KMS-11 (cell line): ENCODE measurements around the gene RUNX1.
"Not testable (repeated sequence)": the region's sequence is repeated elsewhere in the genome, so short reads cannot be mapped to it uniquely, and the experiment has no call there.

Experiments
- H2AFZ ChIP-seq: fragments of 200-600 bp; sonication (generic); 2 replicates; pipeline ENCODE4 v1.6.1; 2016; ENCODE audit warnings: antibody characterized with exemption, mixed run types, low read depth
- H3K27ac ChIP-seq: fragments of 200-600 bp; sonication (generic); 2 replicates; pipeline ENCODE4 v1.6.1; 2016; ENCODE audit warnings: mild to moderate bottlenecking, mixed run types
- H3K27me3 ChIP-seq: fragments of 200-600 bp; sonication (generic); 2 replicates; pipeline ENCODE4 v1.6.1; 2017; ENCODE audit warnings: mild to moderate bottlenecking, low read depth, mixed run types, moderate library complexity; ENCODE audit not compliant: insufficient read depth
- H3K36me3 ChIP-seq: fragments of 200-600 bp; sonication (generic); 2 replicates; pipeline ENCODE4 v1.6.1; 2017; ENCODE audit warnings: mild to moderate bottlenecking, mixed run types; ENCODE audit not compliant: insufficient read depth
- H3K4me1 ChIP-seq: fragments of 200-600 bp; sonication (generic); 2 replicates; pipeline ENCODE4 v1.6.1; 2016; ENCODE audit warnings: mild to moderate bottlenecking, low read depth, mixed run types; ENCODE audit not compliant: poor library complexity, severe bottlenecking
- H3K4me2 ChIP-seq: fragments of 200-600 bp; sonication (generic); 2 replicates; pipeline ENCODE4 v1.7.0; 2016; ENCODE audit warnings: mild to moderate bottlenecking, mixed run types
- H3K4me3 ChIP-seq: fragments of 200-600 bp; sonication (generic); IDR thresholded peaks from 2 replicates; pipeline ENCODE4 v1.6.1; 2017; ENCODE audit warnings: low read depth, low read length, mixed read lengths; ENCODE audit not compliant: insufficient read depth
- H3K79me2 ChIP-seq: fragments of 200-600 bp; sonication (generic); 2 replicates; pipeline ENCODE4 v1.6.1; 2016; ENCODE audit warnings: low read depth, mixed run types; ENCODE audit not compliant: insufficient read depth
- H3K9ac ChIP-seq: fragments of 200-600 bp; sonication (generic); 2 replicates; pipeline ENCODE4 v1.6.1; 2016; ENCODE audit warnings: mild to moderate bottlenecking, mixed run types
- H4K20me1 ChIP-seq: fragments of 200-600 bp; sonication (generic); 2 replicates; pipeline ENCODE4 v1.6.1; 2016; ENCODE audit warnings: mild to moderate bottlenecking, mixed run types; ENCODE audit not compliant: insufficient read depth
- TF ChIP-seq, protein P1 (sequence below): fragments of 200-600 bp; sonication (generic); conservative IDR thresholded peaks from 2 replicates; pipeline ENCODE4 v1.6.1; 2017; ENCODE audit warnings: low read depth, mild to moderate bottlenecking, antibody characterized with exemption, low read length, moderate library complexity, mixed read lengths

RUNX1 gene

DNA sequence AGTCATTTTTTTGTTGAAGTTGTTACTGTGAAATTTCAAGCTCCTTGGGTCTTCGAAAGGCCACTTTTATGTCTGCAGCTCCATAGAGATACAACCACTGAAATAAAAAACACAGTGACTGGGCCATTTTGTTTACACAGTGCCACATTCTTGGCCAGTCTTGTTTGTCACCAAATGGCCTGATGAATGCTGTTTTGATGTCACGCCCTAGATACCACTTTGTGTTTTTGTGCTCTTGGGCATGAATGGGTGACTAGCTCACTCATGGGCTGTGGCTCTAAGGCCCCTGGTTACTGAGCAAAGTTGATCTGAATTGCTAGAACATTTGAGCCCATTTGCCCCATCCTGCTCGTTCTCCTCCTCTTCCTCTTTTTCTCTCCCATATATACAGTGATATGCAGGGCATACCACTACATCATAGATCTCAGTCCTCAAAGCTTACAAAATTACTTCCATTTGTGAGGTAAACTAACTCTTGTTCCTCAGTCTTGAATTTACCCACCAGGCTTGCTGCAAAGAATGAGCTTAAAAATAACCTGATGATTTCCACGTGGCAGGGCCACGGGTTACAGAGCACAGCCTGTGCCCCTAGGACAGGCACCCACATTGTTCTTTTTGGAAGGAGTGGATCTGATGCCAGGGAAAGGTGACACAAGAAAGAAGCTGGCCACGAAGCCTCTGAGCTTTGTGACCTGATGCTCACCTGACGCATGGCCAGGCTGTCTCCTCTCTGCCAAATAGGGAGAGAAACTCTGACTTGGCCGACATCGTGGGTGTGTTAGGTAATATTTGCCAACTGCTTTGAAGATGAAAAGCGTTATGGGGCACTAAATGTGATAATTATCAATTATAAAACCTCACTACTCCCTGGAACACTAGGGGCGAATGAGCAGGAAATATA, 92.4 kb downstream of the RUNX1 start:
- Histone ChIP-seq H3K79me2 (no peaks in the 10 kb centered on the region), H2AFZ (no peak overlapping the region), H3K4me2 (no peak overlapping the region), H3K27me3 (no peaks in the 10 kb centered on the region), H3K4me1 (no peaks in the 10 kb centered on the region), H3K4me3 (no peak overlapping the region), H3K27ac (no peak overlapping the region), H3K9ac (no peak overlapping the region), H4K20me1 (no peaks in the 10 kb centered on the region), H3K36me3 (no peaks in the 10 kb centered on the region)
- TF ChIP-seq, protein P1, sequence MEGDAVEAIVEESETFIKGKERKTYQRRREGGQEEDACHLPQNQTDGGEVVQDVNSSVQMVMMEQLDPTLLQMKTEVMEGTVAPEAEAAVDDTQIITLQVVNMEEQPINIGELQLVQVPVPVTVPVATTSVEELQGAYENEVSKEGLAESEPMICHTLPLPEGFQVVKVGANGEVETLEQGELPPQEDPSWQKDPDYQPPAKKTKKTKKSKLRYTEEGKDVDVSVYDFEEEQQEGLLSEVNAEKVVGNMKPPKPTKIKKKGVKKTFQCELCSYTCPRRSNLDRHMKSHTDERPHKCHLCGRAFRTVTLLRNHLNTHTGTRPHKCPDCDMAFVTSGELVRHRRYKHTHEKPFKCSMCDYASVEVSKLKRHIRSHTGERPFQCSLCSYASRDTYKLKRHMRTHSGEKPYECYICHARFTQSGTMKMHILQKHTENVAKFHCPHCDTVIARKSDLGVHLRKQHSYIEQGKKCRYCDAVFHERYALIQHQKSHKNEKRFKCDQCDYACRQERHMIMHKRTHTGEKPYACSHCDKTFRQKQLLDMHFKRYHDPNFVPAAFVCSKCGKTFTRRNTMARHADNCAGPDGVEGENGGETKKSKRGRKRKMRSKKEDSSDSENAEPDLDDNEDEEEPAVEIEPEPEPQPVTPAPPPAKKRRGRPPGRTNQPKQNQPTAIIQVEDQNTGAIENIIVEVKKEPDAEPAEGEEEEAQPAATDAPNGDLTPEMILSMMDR: no peak

DNA sequence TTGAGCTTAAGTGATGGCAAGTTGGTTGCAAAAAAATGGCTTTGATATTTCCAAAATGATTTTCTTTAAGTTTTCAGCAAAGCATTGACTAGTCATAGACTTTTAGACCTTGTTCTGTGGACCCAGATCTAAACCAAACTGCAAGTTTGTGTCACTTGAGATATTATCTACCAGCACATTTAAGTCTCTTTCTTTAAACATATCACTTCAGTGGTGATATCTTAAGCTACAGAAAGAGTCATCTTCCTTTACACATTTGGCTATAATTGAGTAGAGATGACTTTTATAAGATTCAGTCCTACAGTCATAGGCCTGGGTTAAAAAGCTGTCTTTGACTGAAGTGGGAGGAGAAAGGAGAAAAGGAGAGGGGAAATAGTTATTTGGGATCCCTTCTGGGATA, 95.2 kb downstream of the RUNX1 start:
- H3K4me2 ChIP-seq: no peak overlapping the region
- H3K4me3 ChIP-seq: no peak overlapping the region
- TF ChIP-seq, protein P1: no peak
- no peaks in the 10 kb centered on the region for H4K20me1 ChIP-seq
- no peaks in the 10 kb centered on the region for H3K27me3 ChIP-seq
- H3K9ac ChIP-seq: no peak overlapping the region
- no peaks in the 10 kb centered on the region for H3K36me3 ChIP-seq
- H3K4me1 ChIP-seq: no peaks in the 10 kb centered on the region
- H3K27ac ChIP-seq: no peak overlapping the region
- no peaks in the 10 kb centered on the region for H3K79me2 ChIP-seq
- H2AFZ ChIP-seq: no peak overlapping the region

DNA sequence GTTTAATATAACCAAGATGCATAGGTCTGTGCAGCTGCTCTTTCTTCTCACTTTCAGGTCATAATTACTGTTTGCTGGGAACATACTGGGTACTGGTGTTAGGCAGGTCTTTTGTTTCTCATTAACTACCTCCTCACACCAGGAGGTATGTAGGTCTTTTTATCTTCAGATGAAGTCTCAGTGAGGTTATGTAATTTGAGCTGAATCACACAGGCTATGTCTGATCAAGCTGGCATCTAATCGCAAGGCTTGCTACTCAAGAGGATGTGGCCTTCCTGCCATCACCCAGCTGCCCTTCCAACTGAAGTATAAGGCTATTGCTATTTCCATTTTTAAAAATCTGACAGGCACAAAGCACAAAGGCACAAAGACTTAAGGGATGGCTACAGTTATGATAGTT, 96.4 kb downstream of the RUNX1 start:
- no peaks in the 10 kb centered on the region for H3K27me3 ChIP-seq
- H3K79me2 ChIP-seq: no peaks in the 10 kb centered on the region
- no peak overlapping the region for H2AFZ ChIP-seq
- H3K36me3 ChIP-seq: no peaks in the 10 kb centered on the region
- H3K4me3 ChIP-seq: no peak overlapping the region
- H3K9ac ChIP-seq: no peak overlapping the region
- no peak overlapping the region for H3K4me2 ChIP-seq
- no peak overlapping the region for H3K27ac ChIP-seq
- H4K20me1 ChIP-seq: no peaks in the 10 kb centered on the region
- TF ChIP-seq, protein P1: no peak
- no peaks in the 10 kb centered on the region for H3K4me1 ChIP-seq

DNA sequence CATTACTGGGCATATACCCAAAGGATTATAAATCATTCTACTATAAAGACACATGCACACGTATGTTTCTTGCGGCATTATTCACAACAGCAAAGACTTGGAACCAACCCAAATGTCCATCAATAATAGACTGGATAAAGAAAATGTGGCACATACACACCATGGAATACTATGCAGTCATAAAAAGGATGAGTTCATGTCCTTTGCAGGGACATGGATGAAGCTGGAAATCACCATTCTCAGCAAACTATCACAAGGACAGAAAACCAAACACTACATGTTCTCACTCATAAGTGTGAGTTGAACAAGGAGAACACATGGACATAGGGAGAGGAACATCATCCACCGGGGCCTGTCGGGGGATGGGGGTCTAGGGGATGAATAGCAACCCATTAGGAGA, 97.2 kb downstream of the RUNX1 start:
- H4K20me1 ChIP-seq, H3K27me3 ChIP-seq, H2AFZ ChIP-seq, H3K9ac ChIP-seq, H3K36me3 ChIP-seq, H3K4me3 ChIP-seq, H3K4me1 ChIP-seq, H3K79me2 ChIP-seq, H3K4me2 ChIP-seq, H3K27ac ChIP-seq: not testable (repeated sequence)

DNA sequence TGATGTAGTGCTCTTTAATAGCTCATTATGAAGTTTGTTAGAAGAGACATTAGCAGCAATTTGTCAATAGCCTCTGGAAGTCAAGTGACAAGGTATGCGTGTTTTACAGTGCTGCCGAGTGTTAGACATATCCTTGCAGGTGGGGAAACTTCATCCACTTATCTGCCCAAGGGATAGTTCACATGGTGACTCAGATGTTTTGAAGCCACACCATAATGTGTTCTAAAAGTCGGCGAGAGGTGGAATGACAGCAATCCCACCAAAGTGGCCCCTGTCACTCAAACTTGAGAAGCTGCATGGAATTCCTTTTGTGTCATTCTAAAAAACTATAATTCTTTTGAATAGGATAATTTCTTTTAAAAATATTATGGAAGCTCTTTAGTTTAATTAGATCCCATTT, 98.1 kb downstream of the RUNX1 start:
- H3K36me3 ChIP-seq: no peaks in the 10 kb centered on the region
- no peaks in the 10 kb centered on the region for H4K20me1 ChIP-seq
- no peak overlapping the region for H3K4me2 ChIP-seq
- H3K4me3 ChIP-seq: no peak overlapping the region
- H2AFZ ChIP-seq: no peak overlapping the region
- H3K27me3 ChIP-seq: no peaks in the 10 kb centered on the region
- H3K4me1 ChIP-seq: no peaks in the 10 kb centered on the region
- H3K79me2 ChIP-seq: no peaks in the 10 kb centered on the region
- no peak overlapping the region for H3K27ac ChIP-seq
- no peak overlapping the region for H3K9ac ChIP-seq
- TF ChIP-seq, protein P1: no peak
